Measurements from ENCODE around the gene CDH4.

DNA sequence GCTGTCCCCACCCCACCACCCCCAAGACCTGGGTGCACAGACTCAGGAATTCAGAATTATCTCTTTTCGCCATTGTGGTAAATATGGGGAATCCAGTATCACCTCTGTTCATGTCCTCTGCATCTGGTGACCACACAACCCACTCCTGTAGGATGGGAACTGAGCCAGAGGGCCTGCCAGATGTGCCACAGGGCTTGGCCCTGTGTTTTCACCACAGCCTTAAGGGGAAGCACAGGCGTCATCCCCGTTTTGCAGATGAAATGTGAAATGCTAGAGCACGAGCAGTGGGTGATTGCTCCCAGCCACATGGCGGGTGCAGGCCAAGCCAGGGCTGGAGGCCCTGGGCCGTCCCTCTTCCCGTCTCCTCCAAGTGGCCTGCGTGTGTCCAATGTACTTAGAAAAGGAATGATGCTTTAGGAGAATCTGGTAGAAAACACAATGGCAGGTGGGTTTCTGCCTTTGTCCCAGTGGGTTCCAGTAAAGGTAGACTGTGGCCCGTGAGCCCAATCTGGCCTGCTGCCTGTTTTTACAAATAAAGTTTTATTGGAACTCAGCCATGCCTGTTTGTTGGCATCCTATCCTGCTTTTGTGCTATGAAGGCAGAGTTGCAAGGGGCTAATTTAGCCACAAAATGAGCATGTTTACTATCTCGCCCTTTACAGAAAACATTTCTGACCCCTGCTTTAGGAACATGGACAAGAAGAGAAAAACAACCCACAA, 309.2 kb downstream of the CDH4 start:
- TF ChIP-seq CTCF (IDR thresholded peaks at IDR 0.05) (no peak), POLR2A (IDR thresholded peaks at IDR 0.05) (no peak)
